Neutrophil (primary cell): ENCODE data around the gene SLC25A22.

ENCODE experiments used
- H3K27ac ChIP-seq: fragments of 200-600 bp; sonication (generic); 2 replicates; pipeline ENCODE4 v1.5.1; 2016; ENCODE audit warnings: mild to moderate bottlenecking, moderate library complexity
- H3K27me3 ChIP-seq: fragments of 200-600 bp; sonication (generic); 2 replicates; pipeline ENCODE4 v1.6.0; 2016; ENCODE audit warnings: mild to moderate bottlenecking
- H3K36me3 ChIP-seq: fragments of 200-600 bp; sonication (generic); 2 replicates; pipeline ENCODE4 v1.5.1; 2017
- H3K4me1 ChIP-seq, 2 experiments: fragments of 200-600 bp in 1 of 2; sonication (generic) in 1 of 2; 1 replicate in 1 of 2; 2 replicates in 1 of 2; pipeline versions ENCODE4 v1.5.1 to v1.6.1; 2013 to 2016; ENCODE audit warnings: low read depth in 1 of 2, low read length in 1 of 2, mild to moderate bottlenecking in 1 of 2, moderate library complexity in 1 of 2; ENCODE audit not compliant: control insufficient read depth in 1 of 2, insufficient read depth in 1 of 2
- H3K4me3 ChIP-seq, 2 experiments: fragments of 200-600 bp in 1 of 2; sonication (generic) in 1 of 2; 1 replicate in 1 of 2; 2 replicates in 1 of 2; pipeline ENCODE4 v1.5.1; 2013 to 2016; ENCODE audit warnings: low read depth in 1 of 2, low read length in 1 of 2, mild to moderate bottlenecking in 1 of 2, moderate library complexity in 1 of 2
- H3K9me3 ChIP-seq: fragments of 200-600 bp; sonication (generic); 2 replicates; pipeline ENCODE4 v1.5.1; 2016
- TF ChIP-seq, protein P1 (sequence below): fragments of 200-600 bp; sonication (generic); IDR thresholded peaks from 2 replicates; pipeline ENCODE4 v1.5.1; 2016; ENCODE audit warnings: antibody characterized with exemption

SLC25A22 gene

GRCh38 chr11:766106-766935 is 31.8 kb downstream of the SLC25A22 start:
- no peaks in the 10 kb centered on the region for H3K27me3 ChIP-seq
- H3K36me3 ChIP-seq: peaks cover 62% of the 10 kb centered on the region
- TF ChIP-seq, protein P1, sequence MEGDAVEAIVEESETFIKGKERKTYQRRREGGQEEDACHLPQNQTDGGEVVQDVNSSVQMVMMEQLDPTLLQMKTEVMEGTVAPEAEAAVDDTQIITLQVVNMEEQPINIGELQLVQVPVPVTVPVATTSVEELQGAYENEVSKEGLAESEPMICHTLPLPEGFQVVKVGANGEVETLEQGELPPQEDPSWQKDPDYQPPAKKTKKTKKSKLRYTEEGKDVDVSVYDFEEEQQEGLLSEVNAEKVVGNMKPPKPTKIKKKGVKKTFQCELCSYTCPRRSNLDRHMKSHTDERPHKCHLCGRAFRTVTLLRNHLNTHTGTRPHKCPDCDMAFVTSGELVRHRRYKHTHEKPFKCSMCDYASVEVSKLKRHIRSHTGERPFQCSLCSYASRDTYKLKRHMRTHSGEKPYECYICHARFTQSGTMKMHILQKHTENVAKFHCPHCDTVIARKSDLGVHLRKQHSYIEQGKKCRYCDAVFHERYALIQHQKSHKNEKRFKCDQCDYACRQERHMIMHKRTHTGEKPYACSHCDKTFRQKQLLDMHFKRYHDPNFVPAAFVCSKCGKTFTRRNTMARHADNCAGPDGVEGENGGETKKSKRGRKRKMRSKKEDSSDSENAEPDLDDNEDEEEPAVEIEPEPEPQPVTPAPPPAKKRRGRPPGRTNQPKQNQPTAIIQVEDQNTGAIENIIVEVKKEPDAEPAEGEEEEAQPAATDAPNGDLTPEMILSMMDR: no peak
- H3K9me3 ChIP-seq: peaks cover 12% of the 10 kb centered on the region
- H3K27ac ChIP-seq: peak overlapping the region; percentile 59
- no peak overlapping the region for H3K4me3 ChIP-seq
- H3K4me1 ChIP-seq: peaks cover 6 to 9% of the 10 kb centered on the region in 2 experiments

DNA sequence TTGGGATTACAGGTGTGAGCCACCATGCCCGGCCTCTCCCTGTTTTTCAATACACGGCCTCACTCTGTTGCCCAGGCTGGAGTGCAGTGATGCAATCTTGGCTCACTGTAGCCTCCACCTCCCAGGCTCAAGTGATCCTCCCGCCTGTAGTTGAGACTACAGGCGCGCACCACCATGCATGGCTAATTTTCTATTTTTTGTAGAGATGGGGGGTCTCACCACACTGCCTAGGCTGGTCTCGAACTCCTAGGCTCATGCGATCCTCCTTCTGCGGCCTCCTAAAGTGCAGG is 32.3 kb downstream of the SLC25A22 start:
- Histone ChIP-seq H3K27ac (peak overlapping the region; percentile 59), H3K36me3 (peaks cover 62% of the 10 kb centered on the region), H3K4me1 (peaks cover 6 to 9% of the 10 kb centered on the region in 2 experiments), H3K4me3 (no peak overlapping the region), H3K27me3 (no peaks in the 10 kb centered on the region), H3K9me3 (peaks cover 12% of the 10 kb centered on the region)
- TF ChIP-seq, protein P1: no peak

DNA sequence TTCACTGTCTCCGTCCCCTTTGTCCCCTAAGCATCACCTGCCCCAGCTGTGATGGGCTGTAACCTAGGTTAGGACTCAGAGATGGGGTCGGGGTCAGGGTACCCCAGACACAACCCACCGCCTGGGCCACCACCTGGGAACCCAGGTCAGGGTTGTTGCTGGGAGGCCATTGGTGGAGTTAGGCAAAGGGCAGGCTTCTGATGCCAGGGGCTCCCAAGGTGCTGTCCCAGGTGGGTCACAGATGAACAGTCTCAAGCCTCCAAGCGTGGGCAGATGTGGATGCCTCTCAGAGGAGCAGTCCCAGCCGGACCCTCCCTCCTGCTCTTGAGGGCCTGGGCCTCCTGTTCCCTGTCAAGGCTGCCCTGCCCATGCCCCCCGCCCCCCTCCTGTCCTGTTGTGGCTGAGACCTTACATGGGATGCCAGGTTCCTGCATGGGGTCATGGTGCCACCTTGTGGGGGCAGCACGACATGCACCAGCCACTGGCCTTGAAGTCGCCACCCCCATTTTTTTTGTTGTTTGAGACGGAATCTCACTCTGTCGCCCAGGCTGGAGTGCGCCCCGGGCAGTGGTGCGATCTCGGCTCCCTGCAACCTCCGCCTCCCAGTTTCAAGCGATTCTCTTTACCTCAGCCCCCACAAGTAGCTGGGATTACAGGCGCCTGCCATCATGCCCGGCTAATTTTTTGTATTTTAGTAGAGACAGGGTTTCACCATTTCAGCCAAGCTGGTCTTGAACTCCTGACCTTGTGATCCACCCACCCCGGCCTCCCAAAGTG is 32.9 kb downstream of the SLC25A22 start:
- peaks cover 66% of the 10 kb centered on the region for H3K36me3 ChIP-seq
- TF ChIP-seq, protein P1: peak; percentile 78
- peaks cover 6 to 9% of the 10 kb centered on the region in 2 experiments for H3K4me1 ChIP-seq
- no peaks in the 10 kb centered on the region for H3K27me3 ChIP-seq
- H3K4me3 ChIP-seq: no peak overlapping the region
- H3K9me3 ChIP-seq: peaks cover 16% of the 10 kb centered on the region
- peak overlapping the region; percentile 59 for H3K27ac ChIP-seq

DNA sequence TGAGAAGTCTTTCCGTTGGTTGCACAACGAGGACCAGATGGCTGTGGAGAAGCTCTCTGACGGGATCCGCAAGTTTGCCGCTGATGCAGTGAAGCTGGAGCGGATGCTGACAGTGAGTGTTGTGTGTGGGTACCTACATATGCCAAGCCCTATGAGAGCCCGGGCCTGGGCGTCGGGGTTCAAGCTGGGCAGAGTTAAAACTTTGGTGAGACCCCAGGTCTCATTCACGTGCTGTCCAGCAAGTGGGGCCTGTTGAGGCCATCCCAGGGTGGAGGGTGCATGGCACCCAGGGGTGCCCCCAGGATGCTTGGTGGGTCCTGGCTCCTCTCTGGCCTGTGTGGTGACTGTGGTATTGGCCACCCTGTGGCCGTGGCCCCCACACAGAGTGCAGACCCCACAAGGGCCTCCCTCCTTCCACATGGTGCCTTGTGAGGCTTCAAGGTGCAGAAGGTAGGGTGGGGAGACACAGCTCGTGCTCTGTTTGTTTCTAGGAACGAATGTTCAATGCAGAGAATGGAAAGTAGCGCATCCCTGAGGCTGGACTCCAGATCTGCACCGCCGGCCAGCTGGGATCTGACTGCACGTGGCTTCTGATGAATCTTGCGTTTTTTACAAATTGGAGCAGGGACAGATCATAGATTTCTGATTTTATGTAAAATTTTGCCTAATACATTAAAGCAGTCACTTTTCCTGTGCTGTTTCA is 33.6 kb downstream of the SLC25A22 start:
- Histone ChIP-seq H3K4me3 (no peak overlapping the region), H3K4me1 (peaks cover 6 to 9% of the 10 kb centered on the region in 2 experiments), H3K27me3 (no peaks in the 10 kb centered on the region), H3K9me3 (peaks cover 19% of the 10 kb centered on the region), H3K36me3 (peaks cover 74% of the 10 kb centered on the region), H3K27ac (peak overlapping the region; percentile 59)
- TF ChIP-seq, protein P1: no peak

DNA sequence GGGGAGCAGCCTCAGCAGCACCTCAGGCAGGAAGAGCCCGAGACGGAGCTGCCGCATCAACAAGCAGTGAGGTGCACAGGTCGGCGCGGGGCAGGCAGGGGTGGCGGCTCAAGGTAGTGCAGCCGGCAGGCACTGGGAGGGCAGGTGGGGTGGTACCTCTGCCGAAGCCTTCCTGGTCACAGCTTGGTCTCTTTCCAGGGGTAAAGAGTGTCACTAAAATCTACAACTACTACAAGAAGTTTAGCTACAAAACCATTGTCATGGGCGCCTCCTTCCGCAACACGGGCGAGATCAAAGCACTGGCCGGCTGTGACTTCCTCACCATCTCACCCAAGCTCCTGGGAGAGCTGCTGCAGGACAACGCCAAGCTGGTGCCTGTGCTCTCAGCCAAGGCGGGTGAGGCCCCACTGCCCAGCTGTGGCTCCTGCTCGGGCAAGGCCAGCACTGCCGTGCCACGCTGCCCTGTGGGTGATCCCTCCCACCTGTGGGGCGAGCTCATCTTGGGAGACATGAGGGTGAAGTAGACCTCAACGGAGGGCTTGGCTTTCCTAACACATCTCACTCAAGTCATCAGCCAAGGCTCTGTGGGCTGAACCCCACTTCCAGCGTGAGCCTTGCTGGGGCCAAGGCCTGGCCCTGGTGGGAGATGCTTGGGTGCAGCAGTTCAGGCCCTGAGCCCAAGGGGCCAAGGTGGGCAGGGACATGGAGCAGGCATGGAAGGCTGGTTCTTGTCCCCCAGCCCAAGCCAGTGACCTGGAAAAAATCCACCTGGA is 34.3 kb downstream of the SLC25A22 start:
- TF ChIP-seq, protein P1: no peak
- no peak overlapping the region for H3K4me3 ChIP-seq
- peak overlapping the region; percentile 59 for H3K27ac ChIP-seq
- H3K4me1 ChIP-seq: peaks cover 6 to 7% of the 10 kb centered on the region in 2 experiments
- H3K36me3 ChIP-seq: peaks cover 81% of the 10 kb centered on the region
- H3K27me3 ChIP-seq: no peaks in the 10 kb centered on the region
- peaks cover 19% of the 10 kb centered on the region for H3K9me3 ChIP-seq
